HepG2 (cell line): ENCODE data around the gene PALMD. TPM values are rescaled to one million over a fixed set of nuclear protein-coding genes. Genes with fewer than 3 reads are reported as not detected.

Experiments used
- ATAC-seq: fragments of 200-7000 bp; cut with Tn5 transposase; 3 replicates; pipeline ENCODE4 v1.9.1; 2020; ENCODE audit warnings: mild to moderate bottlenecking, moderate library complexity
- BruUV-seq: library from RNA; stranded (reverse); fragments of 400-500 nt; replicated peaks from 2 replicates; lab custom pipeline; 2021; lab: Mats Ljungman, UMichigan
- CTCF ChIA-PET: fragments of 300-600 bp; formaldehyde crosslinking; extraction: SDS; loops from one replicate; lab custom pipeline; 2021; ENCODE audit warnings: low total read pairs, inconsistent platforms, low intra/inter-chr PET ratio; lab: Yijun Ruan, JAX
- POLR2A ChIA-PET: fragments of 350-600 bp; sonication (Branson Sonifier 250); formaldehyde crosslinking; loops from one replicate; lab custom pipeline; 2020; ENCODE audit warnings: antibody characterized with exemption, inconsistent platforms; lab: Yijun Ruan, JAX
- DNase-seq: peaks from one replicate; pipeline ENCODE4 v3.0.0-alpha.2; 2015; ENCODE audit warnings: low spot score
- FAIRE-seq: peaks from 3 replicates; lab custom pipeline; 2011; peaks lifted over from hg19 to GRCh38; lab: Jason Lieb, UNC
- H2AFZ ChIP-seq: one replicate; pipeline ENCODE4 v1.6.1; 2011; ENCODE audit warnings: low read length, inconsistent platforms
- H3K27ac ChIP-seq: fragments of 300-600 bp; 3 replicates; pipeline ENCODE4 v1.8.0; 2011; ENCODE audit warnings: mixed run types, mild to moderate bottlenecking, mixed read lengths, low read length, inconsistent platforms; ENCODE audit not compliant: insufficient read depth; ENCODE audit errors: extremely low read length
- H3K27me3 ChIP-seq, 2 experiments: fragments of 200-600 bp in 1 of 2; 2 replicates in 1 of 2; 3 replicates in 1 of 2; pipeline versions ENCODE4 v1.6.0 to v1.8.0; 2011; ENCODE audit warnings: low read length in 2 of 2, mild to moderate bottlenecking in 2 of 2, moderate library complexity in 2 of 2, inconsistent platforms in 1 of 2; ENCODE audit not compliant: insufficient read depth in 2 of 2, control insufficient read depth in 1 of 2
- H3K36me3 ChIP-seq, 2 experiments: fragments of 200-600 bp in 1 of 2; replicated peaks in 1 of 2; 2 replicates in 1 of 2; 3 replicates in 1 of 2; pipeline versions ENCODE4 v1.5.1 to v1.8.0; 2011; ENCODE audit warnings: low read length in 2 of 2, inconsistent platforms in 1 of 2; ENCODE audit not compliant: insufficient read depth in 2 of 2, control insufficient read depth in 1 of 2
- H3K4me1 ChIP-seq: 2 replicates; pipeline ENCODE4 v1.5.1; 2012; ENCODE audit warnings: low read length, inconsistent platforms; ENCODE audit not compliant: insufficient read depth
- H3K4me2 ChIP-seq: 2 replicates; pipeline ENCODE4 v1.6.0; 2011; ENCODE audit warnings: low read depth, low read length, inconsistent platforms
- H3K4me3 ChIP-seq, 3 experiments: fragments of 200-600 bp in 1 of 3; sonication (generic), shearing (Covaris generic) in 1 of 3; replicated peaks in 1 of 3; 2 replicates each; pipeline ENCODE4 v1.5.1; 2011 to 2016; ENCODE audit warnings: low read length in 3 of 3, inconsistent platforms in 2 of 3, low read depth in 2 of 3, mild to moderate bottlenecking in 2 of 3, control low read depth in 1 of 3, mixed read lengths in 1 of 3; ENCODE audit not compliant: insufficient read depth in 1 of 3
- H3K79me2 ChIP-seq: one replicate; pipeline ENCODE4 v1.6.1; 2011; ENCODE audit warnings: low read length, inconsistent platforms; ENCODE audit not compliant: insufficient read depth
- H3K9ac ChIP-seq: 2 replicates; pipeline ENCODE4 v1.6.0; 2011; ENCODE audit warnings: mild to moderate bottlenecking, low read depth, low read length, inconsistent platforms; ENCODE audit not compliant: insufficient read depth
- H3K9me3 ChIP-seq: 2 replicates; pipeline ENCODE4 v1.5.1; 2012; ENCODE audit warnings: mild to moderate bottlenecking, low read length
- H4K20me1 ChIP-seq: 2 replicates; pipeline ENCODE4 v1.6.0; 2011; ENCODE audit warnings: inconsistent platforms, mild to moderate bottlenecking, low read length, moderate library complexity; ENCODE audit not compliant: insufficient read depth
- DR1 ChIP-seq: sonication (generic); formaldehyde crosslinking; IDR thresholded peaks from 2 replicates; pipeline ENCODE4 v1.8.0; 2021; ENCODE audit warnings: mild to moderate bottlenecking, missing genetic modification reagents, inconsistent platforms
- DZIP1 ChIP-seq: sonication (generic); formaldehyde crosslinking; IDR thresholded peaks from 2 replicates; pipeline ENCODE4 v1.5.0; 2020; ENCODE audit warnings: mild to moderate bottlenecking, missing genetic modification reagents
- HNRNPL ChIP-seq: fragments of 200-400 bp; formaldehyde crosslinking; IDR thresholded peaks from 2 replicates; pipeline ENCODE4 v1.6.1; 2017; ENCODE audit warnings: mild to moderate bottlenecking, low read depth, low read length
- KAT7 ChIP-seq: IDR thresholded peaks from 2 replicates; pipeline ENCODE4 v1.6.1; 2018; ENCODE audit warnings: borderline replicate concordance, missing compliant biosample characterization
- MLLT10 ChIP-seq: sonication (generic); formaldehyde crosslinking; IDR thresholded peaks from 2 replicates; pipeline ENCODE4 v1.4.0; 2020; ENCODE audit warnings: missing genetic modification reagents
- SP5 ChIP-seq: IDR thresholded peaks from 2 replicates; pipeline ENCODE4 v1.6.1; 2016; ENCODE audit warnings: low read depth, borderline replicate concordance
- TCF12 ChIP-seq, 2 experiments: fragments of 450-650 bp in 1 of 2; sonication (generic) in 1 of 2; formaldehyde crosslinking in 1 of 2; IDR thresholded peaks; 2 replicates each; pipeline versions ENCODE4 v1.6.1 to v1.8.0; 2017 to 2022; ENCODE audit warnings: antibody characterized with exemption in 1 of 2, mild to moderate bottlenecking in 1 of 2, missing genetic modification reagents in 1 of 2, moderate library complexity in 1 of 2
- USF2 ChIP-seq, 2 experiments: sonication (generic) in 1 of 2; formaldehyde crosslinking in 1 of 2; IDR thresholded peaks; 2 replicates each; pipeline versions ENCODE4 v1.5.1 to v1.6.1; 2011 to 2020; ENCODE audit warnings: borderline replicate concordance in 1 of 2, low read depth in 1 of 2, low read length in 1 of 2, mild to moderate bottlenecking in 1 of 2, missing genetic modification reagents in 1 of 2, moderate library complexity in 1 of 2
- WGBS: methylation state at CpG from one replicate; pipeline ENCODE4 v1.1.6; 2017; ENCODE audit warnings: low lambda C conversion rate; 5-methylcytosine and 5-hydroxymethylcytosine counted together
- in situ Hi-C: cut with HindIII; loops from 2 replicates; pipeline ENCODE4 v1.10.0; 2017; ENCODE audit warnings: low pct_unique_long_range_greater_than_20kb; ENCODE audit not compliant: extremely low pct_ligation_motif_present
- intact Hi-C: fragments of 100-400 bp; cut with micrococcal nuclease; formaldehyde crosslinking; loops from one replicate; pipeline ENCODE4 v1.10.0; 2022; ENCODE audit not compliant: unreplicated experiment
- polyA plus RNA-seq, 8 experiments: library from polyadenylated mRNA; depleted of rRNA in 3 of 8; stranded (reverse) in 7 of 8; unstranded in 1 of 8; fragments of >200 nt; fragmentation: Illumina TruSeq in 4 of 8; extraction: Trizol in 4 of 8; gene quantifications; 2 replicates each; pipeline versions ENCODE4 v1.2.1 to v1.2.3, GENCODE V29; 2011 to 2016; ENCODE audit warnings: low read depth in 4 of 8, missing spikeins in 1 of 8, mixed read lengths in 1 of 8; ENCODE audit not compliant: insufficient read depth in 1 of 8
- total RNA-seq, 5 experiments: library from RNA; depleted of rRNA; stranded (reverse); fragments of >200 nt; fragmentation: Illumina TruSeq; extraction: Trizol; gene quantifications; 2 replicates each; pipeline ENCODE4 v1.2.3, GENCODE V29; 2016; ENCODE audit warnings: low read depth in 1 of 5
- TF ChIP-seq, protein P1 (sequence below): sonication (generic); formaldehyde crosslinking; IDR thresholded peaks from 2 replicates; pipeline ENCODE4 v1.5.1; 2020; ENCODE audit warnings: missing genetic modification reagents, mild to moderate bottlenecking, borderline replicate concordance

PALMD gene
- total and polyA plus RNA-seq, 2 of the 13 experiments (the other 11 are each of a cell fraction or from before 2014, with no cell fraction given) = 5.5 to 31.1 TPM

DNA sequence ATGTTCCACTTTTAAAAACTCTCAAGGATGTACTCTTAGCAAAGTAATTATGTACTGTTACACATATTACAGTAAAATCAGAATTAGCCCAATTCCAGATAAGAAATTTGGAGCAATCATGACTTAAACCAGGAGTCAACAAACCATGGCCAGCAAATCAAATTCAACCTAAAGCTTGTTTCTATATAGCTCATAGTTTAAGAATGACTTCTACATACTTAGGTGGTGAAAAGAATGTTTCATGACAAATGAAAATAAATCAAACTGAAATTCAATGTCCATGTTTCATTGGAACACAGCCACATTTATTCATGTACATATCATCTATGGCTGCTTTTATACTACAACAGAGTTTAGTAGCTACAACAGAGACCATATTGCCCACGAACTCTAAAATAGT is 85.5 kb downstream of the PALMD start (continued):
- no peak for TF ChIP-seq DZIP1
- TF ChIP-seq HNRNPL = no peak
- no peak for TF ChIP-seq USF2 (IDR thresholded peaks at IDR 0.05; ENCODE audit: low read depth, low read length)
- no peak for TF ChIP-seq USF2 (CRISPR knock-in tag; IDR thresholded peaks at IDR 0.05; ENCODE audit: borderline replicate concordance)

- 74% methylated on average over 2 of the region's 2 CpGs for WGBS
- TF ChIP-seq MLLT10 (CRISPR knock-in tag) (no peak), TCF12 (IDR thresholded peaks at IDR 0.05) (no peak), TCF12 (CRISPR knock-in tag; IDR thresholded peaks at IDR 0.05) (no peak), DR1 (CRISPR knock-in tag) (no peak), SP5 (CRISPR knock-in tag) (no peak), KAT7 (CRISPR knock-in tag) (no peak)
- TF ChIP-seq, protein P1, sequence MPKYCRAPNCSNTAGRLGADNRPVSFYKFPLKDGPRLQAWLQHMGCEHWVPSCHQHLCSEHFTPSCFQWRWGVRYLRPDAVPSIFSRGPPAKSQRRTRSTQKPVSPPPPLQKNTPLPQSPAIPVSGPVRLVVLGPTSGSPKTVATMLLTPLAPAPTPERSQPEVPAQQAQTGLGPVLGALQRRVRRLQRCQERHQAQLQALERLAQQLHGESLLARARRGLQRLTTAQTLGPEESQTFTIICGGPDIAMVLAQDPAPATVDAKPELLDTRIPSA (CRISPR knock-in tag) = no peak
- ChIA-PET CTCF (no interaction called here), POLR2A (no interaction called here)
- DNase-seq = no peak
- H3K4me3 ChIP-seq = no peak overlapping the region
- H3K79me2 ChIP-seq = no peaks in the 10 kb centered on the region
- no peak overlapping the region for H3K4me2 ChIP-seq
- no TSS peak for BruUV-seq
- no peak for ATAC-seq
- H2AFZ ChIP-seq = no peak overlapping the region
- H3K27ac ChIP-seq = no peak overlapping the region
- H3K4me1 ChIP-seq = peaks cover 37% of the 10 kb centered on the region
- H3K27me3 ChIP-seq = no peaks in the 10 kb centered on the region
- H3K36me3 ChIP-seq = peaks cover 0 to 22% of the 10 kb centered on the region in 2 experiments; a peak in 4 of 5 replicates
- in situ Hi-C loops (no loop called here), intact Hi-C loops (no loop called here)
- H3K9ac ChIP-seq = no peak overlapping the region
- no peaks in the 10 kb centered on the region for H4K20me1 ChIP-seq
- FAIRE-seq = no peak
- no peaks in the 10 kb centered on the region for H3K9me3 ChIP-seq
These were observed 89.9 kb downstream of the PALMD start for GRCh38 chr1:99735852-99736251.
